Astrocyte of the hippocampus (primary cell): ENCODE measurements around the gene MRPL33.
A peak's percentile ranks its signal among the peaks of the same experiment; 100 is the strongest.

Experiments used
- DNase-seq: peaks from one replicate; pipeline ENCODE4 v3.0.0; 2011; ENCODE audit warnings: low read depth, low spot score

Gene MRPL33

DNA sequence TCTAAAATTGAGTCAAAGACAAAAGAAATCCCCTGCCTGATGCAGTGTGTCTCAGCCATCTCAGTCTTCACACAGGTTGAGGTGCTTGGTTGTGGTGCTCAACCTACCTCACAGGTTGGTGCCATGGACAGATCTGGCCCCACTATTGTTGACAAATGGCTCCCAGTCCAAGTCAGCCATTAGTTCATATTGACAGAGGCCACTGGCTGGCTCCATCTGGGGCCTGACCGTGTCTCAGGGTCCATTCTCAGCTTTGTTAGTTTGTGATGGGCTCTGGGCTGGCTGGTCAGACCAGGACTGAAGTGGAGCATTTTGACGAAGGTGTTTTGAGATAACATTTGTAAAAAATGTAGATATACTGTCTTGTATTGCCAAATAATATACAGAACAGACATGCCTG is 36.9 kb downstream of the MRPL33 start:
- DNase-seq: no peak

DNA sequence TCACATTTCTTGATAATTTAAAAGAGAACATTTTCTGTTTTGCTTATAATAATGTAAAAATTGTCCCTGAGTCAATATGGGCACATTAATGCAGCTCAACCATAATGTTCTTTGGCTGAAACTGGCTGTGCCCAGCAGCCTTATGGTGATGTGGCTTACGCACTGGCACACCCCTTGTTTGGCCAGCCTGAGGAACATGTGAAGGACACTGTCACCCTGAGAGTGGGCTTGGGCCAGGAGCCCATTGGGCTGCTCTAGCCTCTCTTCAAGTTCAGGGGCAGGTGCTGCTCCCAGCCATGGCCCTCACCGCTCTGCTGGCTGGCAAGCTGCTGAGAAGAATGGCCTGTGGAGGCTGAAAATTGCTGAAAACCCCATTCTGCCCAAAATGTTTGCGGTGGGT is 37.5 kb downstream of the MRPL33 start:
- peak; percentile 71 for DNase-seq

DNA sequence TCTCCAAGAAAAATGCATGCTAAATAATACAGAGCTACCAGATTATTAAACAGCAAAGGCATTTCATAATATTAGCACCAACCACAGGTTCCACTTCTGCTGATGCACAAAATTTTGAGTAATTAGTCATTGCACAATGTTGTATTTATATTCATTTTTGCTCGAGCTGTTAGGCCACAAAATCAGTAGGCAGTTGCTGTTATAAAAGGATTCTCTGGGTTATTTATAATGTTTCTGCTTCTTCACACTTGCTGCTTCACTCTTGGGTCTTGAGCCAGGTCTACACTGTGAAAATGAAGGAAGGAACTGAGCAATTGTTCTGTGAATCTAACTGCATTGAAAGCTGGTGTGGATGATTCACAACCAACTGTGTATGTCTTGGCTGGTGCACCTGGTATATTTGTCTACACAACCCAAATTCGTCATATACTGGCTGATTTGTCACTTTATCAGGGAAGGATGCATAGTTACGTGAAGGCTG is 38.3 kb downstream of the MRPL33 start:
- DNase-seq: peak; percentile 80

DNA sequence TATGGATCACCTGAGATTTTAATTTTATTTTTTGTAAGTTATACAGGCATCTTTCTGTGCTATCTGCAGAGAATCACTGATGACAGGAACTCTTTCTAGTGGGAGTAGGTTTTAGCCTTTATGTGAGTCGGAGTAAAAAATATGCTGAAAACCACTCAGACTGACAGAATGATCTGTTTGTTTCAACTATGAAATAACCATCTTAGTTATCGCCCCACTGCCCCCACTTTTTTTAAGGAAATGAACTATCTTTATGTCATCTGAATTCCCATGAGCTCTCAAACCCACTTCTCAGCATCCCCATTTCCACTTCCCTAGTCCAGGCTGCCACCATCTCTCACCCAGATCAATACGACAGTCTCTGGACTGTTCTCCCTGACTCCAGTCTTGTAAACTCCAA is 38.9 kb downstream of the MRPL33 start:
- DNase-seq: no peak

DNA sequence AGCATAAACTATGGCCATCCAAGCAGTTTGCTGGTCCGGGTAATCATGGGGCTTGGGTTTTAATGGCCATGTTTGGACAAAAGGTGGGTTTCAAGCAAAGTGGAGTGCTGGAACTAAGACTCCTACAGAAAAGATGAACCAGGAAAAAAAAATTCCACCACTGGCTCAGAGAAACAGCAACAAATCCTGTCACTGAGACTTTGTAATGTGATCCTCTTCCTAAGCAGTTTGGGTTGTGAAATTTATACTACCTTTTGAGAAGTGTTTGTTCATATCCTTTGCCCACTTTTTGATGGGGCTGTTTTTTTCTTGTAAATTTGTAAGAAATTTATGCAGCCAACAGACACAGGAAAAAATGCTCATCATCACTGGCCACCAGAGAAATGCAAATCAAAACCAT is 40.2 kb downstream of the MRPL33 start:
- DNase-seq: no peak

DNA sequence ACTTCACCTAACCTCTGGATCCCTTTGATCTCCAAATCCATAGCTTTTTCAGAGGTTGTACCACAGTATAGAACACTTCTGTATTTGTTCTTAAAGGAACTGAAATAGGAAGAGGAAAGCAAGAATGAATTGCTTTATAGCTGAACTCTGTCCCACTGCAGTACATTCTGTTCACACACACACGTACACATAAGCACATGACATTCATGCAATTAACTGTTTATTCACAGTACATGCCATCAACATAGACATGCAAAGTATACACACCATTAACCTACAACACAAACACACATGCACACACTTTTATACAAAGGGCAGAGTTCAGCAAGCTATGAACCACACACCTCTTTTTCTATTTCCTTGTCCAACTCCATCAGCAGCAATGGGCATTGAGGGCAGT is 43.2 kb downstream of the MRPL33 start:
- no peak for DNase-seq

DNA sequence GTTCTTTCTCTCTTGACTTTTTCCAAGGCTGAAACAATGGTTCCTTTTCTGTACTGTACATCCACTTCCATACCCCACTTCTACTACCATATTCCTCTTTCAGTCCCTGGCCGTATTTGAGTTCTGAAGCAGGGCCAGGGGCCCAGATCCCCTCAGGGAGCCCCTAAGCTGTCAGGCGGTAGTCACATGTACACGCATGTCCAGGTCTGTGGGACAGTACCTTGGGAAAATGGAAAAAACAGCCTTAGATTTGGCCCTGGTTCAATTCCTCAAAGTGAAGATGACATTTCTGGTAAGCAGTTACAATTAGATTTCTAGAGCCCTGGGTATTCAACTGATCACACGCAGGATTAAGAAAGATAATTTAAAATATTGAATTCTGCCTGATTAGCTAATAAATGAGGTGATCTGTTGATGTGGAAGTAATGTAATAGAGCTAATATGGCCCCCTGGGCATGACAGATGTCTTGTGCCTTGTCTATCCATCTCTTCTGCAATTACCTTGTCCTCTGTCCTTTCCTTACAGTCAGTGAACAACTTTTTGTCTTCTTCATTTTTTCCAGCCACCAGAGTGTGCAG is 44.4 kb downstream of the MRPL33 start:
- DNase-seq: no peak

DNA sequence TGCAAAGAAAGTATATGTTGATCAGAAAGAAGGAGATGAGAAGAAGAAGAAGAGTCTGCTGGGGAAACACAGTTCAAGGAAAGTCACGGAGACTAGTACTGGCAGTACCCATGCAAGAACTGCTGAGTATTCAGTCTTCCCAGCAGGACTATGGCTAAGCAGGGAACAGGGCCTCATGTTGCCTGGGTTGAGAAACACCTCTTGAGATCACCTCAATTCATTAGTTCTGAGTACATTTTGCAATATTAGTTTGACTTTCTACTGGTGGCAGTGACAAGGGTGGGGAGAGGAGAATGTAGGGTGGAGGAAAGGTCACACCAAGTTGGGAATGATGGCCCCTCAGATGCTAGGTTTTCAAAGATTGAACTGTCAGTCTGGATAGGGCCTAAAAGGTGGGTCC is 50.5 kb downstream of the MRPL33 start:
- no peak for DNase-seq

DNA sequence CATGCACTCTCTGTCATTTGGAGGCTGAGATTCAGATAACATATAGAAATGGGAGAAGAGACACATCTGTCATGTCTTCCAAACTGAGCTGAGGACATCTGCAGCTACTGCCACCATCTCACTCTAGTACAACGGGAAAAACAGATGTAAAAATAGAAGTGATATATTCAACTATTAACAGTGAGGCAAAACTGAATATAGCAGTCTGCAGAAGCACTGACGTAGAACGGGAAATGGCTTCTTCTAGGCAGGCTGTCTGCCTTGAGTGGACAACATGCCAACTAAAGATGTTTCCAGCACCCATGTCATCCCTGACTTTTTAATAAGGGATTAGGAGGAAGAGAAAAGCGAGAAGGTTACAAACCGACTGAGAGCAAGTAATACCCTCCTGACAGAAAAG is 51.6 kb downstream of the MRPL33 start:
- DNase-seq: no peak

DNA sequence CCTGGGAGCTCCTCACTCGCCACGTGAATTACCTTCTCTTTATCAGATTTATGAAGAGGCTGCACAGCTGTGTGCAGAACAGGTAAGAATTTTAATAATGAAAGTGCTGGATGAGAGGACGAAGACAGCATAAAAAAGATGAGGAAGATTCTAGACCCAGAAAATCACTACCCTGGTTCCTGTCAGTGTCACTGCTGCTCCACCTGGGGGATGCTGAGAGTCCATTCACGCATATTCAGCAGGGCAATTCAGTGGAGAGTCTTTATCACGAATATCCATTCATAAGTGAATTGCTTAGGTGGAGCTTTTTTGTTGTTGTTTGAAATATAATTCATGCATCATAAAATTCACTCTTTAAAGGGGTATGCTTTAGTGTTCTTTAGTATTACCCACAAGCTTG is 52.0 kb downstream of the MRPL33 start:
- DNase-seq: no peak

DNA sequence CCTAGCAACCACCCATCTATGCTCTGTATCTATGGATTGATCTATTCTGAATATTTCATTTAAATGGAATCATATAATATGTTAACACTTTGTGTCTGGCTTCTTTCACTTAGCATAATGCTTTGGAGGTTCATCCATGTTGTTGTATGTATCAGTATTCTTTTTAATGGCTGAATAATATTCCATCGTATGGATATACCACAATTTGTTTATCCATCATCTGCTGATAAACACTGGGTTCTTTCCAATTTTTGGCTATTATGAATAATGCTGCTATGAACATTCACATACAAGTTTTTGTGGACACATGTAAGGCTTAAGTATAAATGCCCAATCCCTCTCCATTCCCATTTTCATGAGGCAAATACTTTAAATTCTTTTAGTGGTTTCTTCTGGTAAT is 52.9 kb downstream of the MRPL33 start:
- no peak for DNase-seq

DNA sequence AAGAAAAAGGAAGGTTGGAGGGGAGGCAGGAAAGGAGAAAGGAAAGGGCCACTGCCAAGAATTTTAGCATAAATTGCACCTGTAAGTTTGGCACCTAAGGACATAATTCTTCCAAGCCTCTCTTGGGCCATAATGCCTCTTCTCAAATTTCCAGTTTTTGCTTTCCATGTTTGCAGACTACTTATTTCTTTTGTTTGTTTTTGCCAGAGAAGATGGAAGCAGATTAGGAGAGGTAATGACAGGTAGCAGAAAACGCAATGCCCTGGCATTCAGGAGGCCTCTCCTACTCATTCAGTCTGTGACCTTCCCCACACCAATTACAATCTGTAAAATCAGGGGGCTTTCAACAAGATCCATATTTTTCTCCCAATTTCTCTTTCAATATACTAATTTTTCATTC is 56.8 kb downstream of the MRPL33 start:
- no peak for DNase-seq
